EL (cell line): ENCODE measurements around the gene RTBDN.
"Not testable (repeated sequence)": the region's sequence is repeated elsewhere in the genome, so short reads cannot be mapped to it uniquely, and the experiment has no call there.

ENCODE experiments used
- DNase-seq: peaks from one replicate; pipeline ENCODE4 v3.0.0-alpha.2; 2016

Gene RTBDN

DNA sequence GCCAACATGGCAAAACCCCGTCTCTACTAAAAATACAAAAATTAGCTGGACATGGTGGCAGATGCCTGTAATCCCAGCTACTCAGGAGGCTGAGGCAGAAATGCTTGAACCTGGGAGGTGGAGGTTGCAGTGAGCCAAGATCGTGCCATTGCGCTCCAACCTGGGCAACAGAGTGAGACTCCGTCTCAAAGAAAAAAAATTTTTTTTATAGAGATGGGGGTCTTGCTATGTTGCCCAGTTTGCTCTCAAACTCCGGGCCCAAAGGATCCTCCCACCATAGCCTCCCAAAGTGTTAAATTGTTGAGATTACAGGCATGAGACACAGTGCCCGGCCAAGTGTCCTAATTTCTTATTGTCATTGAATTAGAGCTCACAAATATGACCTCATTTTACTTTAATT, 17.2 kb downstream of the RTBDN start:
- not testable (repeated sequence) for DNase-seq

DNA sequence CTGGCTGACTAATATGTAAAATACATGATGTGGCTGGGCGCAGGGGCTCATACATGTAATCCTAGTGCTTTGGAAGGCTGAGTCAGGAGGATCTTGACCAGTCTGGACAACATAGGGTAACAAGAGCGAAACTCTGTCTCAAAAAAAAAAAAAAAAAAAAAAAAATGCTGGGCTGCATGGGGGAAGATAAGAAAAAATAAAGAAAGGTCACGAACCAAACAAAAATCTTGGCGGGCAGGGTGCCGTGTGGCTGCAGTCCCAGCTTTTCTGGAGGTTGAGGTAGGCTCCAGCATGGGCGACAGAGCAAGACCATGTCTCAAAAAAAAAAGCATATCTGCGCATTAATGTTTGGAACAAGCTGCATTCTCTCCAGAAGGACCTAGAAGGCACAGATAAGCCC, 19.3 kb downstream of the RTBDN start:
- DNase-seq, result no peak

DNA sequence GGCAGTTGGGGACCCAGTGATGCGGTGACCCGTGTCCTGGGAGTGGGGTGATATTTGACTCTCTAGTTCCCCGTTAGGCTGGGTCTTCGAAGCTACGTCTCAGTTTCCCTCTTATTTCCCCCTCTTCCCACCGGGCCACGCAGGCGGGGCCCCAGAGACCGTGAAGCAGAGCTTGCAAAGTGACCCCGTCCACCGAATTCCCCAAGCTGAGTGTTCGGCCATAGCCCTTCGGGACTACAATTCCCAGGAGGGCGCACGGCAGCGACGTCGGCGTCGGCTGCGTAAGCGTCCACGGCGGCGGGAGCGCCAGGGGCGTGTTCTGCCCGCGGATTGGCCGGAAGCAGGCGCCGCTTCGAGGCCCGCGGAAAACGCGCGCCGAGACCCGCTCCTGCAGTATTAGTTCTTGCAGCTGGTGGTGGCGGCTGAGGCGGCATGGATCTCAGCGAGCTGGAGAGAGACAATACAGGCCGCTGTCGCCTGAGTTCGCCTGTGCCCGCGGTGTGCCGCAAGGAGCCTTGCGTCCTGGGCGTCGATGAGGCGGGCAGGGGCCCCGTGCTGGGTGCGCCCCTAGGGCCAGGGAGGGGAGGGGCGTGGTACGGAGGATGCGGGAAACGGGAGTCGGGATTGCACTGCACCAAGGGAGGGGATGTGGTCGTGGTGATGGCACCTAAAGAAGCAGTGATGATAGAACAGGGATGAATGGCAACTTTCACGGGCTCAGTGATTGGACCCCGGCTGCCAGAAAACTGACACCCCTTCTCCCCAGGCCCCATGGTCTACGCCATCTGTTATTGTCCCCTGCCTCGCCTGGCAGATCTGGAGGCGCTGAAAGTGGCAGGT, 27.9 kb downstream of the RTBDN start, which contains the start of gene RNASEH2A:
Gene RNASEH2A, plus strand, starts transcription at position 343 of the 840 bp plus-strand sequence. Its CDS starts 90 bp downstream, at position 433.
- peak; percentile 88 for DNase-seq

DNA sequence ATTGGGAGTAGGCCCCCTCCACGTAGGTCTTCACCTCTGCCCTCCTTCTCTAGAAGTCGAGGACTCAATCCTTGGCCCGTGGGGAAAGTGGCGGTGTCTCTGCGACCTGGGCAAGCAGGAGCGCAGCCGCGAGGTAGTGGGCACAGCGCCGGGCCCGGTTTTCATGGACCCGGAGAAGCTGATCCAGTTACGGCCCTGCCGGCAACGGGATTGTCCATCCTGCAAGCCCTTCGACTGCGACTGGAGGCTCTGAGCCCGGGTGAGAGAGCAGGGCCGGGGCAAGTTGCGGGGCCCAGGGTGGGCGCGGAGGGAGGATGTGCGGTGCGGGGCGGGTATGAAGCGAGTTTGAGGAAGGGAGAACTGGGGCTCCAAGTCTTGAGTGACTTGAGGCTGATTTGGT, 30.3 kb downstream of the RTBDN start:
- no peak for DNase-seq

DNA sequence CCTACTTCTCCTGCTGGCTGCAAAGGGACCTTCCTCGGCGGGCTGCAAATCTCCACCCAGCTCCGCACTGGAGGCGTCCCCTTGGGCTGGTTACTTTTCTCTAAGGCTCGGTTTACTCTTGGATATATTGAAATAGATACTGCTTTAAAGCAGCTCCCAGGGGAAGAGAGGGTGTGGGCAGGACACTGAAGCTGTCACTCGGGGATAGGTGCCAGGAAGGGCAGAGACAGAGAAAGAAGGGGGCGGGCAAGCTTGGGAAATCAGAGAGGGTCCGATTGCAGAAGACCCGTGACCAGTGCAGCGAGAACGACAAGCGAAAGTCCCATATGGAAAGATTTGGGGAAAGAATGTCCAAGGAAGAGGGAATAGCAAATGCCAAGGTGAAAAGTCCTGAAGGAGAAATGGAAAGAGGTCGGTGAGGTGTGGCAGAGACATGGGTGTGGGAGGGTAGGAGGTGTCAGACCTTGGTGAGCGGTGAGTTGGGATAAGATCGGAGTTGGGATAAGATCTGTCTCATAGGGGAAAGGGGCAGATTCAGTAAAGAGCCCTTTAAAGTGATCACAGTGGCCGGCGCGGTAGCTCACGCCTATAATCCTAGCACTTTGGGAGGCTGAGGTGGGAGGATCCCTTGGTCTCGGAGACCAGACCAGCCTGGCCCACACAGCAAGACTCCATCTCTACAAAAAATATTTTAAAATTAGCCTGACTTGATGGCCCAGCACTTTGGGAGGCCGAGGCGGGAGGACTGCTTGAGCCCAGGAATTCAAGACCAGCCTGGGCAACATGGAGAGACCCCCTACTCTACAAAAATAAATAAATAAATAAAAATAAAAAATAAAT, 31.9 kb downstream of the RTBDN start:
- no peak for DNase-seq

DNA sequence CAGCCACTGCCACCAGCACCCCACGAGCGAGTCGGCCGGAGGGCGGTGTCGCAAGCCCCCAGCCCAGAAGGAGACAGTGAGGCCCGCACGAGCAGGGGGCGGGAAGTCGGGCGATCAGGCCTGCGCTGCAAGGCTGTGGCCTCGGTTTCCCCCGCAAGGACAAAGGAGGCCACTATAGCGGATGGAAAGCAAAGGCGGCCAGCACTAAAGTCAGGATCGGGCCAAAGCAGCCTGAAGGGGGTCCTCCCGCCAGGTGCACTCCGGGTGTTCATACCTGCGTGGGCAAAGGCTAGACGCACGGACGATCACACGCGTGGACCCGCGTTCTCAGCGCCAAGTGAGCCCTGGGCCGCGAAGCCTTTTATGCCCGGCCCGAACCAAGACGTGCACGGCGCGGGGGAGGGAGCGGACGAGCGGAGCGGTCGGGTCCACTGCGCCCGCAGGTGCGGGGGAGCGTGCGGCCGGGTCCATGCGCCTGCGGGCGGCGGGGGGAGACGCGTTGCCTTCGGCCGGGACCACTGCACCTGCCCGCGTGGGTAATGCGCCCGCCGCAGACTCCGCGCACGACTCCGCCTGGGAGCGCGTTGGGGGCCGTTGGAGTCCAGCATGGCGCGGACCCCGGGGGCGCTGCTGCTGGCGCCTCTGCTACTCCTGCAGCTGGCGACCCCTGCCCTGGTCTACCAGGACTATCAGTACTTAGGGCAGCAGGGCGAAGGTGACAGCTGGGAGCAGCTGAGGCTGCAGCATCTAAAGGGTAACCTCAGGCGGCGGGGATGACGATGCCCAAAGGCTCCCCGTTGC, 32.7 kb downstream of the RTBDN start, which contains the start of the genes PRDX2 and THSD8:
Gene PRDX2, minus strand, starts transcription at position 335 of the 801 bp plus-strand sequence. CDS start 539 bp downstream, outside the sequence.
Gene THSD8, plus strand, starts transcription at position 604 of the 801 bp plus-strand sequence. Its CDS starts 3 bp downstream, at position 607.
- peak; percentile 69 for DNase-seq

DNA sequence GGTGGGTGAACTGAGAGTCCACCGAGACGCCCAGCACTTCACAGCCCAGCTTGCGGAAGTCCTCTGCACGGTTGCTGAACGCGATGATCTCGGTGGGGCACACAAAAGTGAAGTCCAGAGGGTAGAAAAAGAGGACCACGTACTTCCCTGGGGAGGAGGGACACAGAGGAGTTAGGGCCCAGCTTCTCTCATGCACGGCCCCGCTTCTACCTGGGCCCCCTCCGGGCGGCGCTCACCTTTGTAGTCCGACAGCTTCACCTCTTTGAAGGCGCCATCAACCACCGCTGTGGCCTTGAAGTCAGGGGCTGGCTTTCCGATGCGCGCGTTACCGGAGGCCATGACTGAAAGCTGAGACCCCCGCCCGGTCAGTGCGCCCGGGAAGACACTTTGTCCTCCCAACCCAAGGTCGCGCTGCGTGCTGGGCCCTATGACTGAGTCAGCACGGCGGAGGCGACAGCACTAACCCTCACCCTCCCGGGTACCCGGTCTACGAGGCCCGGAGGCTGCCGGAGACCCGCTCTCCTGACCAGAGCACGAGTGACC, 33.4 kb downstream of the RTBDN start:
- peak; percentile 14 for DNase-seq

DNA sequence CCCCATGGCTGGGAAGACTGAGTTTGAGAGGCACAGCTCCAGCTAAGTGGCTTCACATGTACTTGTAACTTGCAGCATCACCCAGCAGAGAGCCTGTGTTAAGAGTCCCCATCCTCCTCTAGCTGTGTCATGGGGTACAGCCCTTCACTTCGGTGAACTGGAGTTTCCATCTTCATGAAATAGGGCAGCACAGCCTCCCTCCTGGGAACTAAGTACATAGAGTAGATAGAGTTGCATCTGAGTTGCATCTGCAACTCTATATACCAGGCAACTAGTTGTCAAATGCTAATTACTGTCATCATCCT, 34.0 kb downstream of the RTBDN start:
- DNase-seq, result no peak

DNA sequence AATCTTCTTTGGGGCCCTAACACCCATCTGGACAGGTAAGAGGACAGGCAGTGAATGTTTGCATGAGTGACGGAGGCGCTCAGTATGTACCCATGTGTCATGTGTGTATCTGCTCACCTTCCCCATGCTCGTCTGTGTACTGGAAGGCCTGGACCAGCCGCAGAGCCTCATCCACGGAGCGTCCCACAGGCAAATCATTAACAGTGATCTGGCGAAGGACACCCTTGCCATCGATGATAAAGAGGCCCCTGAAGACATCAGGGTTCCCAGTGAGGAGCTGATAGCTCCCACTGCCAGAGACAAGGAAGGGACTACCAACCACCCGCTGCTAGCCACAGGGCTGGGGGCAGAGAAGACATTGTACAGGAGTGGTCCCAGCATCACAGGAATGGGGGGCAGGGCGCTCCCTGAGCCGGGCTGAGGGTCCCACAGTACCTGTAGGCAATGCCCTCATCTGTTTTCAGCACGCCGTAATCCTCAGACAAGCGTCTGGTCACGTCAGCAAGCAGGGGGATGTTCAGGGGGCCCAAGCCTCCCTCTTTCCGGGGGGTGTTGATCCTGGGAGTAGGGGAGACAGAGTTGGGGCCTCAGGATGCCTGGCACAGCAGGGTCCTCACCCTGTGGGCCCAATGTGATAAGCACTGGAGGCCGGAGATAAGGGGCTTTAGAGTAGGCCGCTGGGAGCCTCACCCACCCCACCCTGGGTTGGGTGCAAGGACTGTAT, 34.5 kb downstream of the RTBDN start:
- no peak for DNase-seq

DNA sequence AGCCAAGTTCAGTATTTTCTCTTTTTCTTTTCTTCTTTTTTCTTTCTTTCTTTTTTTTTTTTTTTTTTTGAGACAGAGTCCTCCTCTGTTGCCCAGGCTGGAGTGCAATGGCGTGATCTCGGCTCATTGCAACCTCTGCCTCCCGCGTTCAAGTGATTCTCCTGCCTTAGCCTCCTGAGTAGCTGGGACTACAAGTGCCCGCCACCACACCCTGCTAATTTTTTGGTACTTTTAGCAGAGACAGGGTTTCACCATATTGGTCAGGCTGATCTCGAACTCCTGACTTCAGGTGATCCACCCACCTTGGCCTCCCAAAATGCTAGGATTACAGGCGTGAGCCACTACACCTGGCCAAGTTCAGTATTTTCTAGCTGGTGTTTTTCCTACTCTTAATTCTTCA, 36.8 kb downstream of the RTBDN start:
- not testable (repeated sequence) for DNase-seq

DNA sequence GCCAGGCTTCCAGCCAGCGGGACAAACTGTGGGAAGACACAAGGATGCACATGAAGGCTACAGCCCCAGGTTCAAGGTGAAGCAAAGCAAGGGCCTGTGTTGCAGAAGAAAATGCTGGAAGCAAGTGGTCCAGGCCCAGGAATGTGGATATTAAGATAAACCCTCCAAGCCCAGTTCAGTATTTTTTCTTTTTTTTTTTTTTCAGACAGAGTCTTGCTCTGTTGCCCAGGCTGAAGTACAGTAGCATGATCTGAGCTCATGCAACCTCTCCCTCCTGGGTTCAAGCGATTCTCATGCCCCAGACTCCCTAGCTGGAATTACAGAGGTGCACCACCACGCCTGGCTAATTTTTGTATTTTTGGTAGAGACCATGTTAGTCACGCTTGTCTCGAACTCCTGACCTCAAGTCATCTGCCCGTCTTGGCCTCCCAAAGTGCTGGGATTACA, 37.2 kb downstream of the RTBDN start:
- no peak for DNase-seq

DNA sequence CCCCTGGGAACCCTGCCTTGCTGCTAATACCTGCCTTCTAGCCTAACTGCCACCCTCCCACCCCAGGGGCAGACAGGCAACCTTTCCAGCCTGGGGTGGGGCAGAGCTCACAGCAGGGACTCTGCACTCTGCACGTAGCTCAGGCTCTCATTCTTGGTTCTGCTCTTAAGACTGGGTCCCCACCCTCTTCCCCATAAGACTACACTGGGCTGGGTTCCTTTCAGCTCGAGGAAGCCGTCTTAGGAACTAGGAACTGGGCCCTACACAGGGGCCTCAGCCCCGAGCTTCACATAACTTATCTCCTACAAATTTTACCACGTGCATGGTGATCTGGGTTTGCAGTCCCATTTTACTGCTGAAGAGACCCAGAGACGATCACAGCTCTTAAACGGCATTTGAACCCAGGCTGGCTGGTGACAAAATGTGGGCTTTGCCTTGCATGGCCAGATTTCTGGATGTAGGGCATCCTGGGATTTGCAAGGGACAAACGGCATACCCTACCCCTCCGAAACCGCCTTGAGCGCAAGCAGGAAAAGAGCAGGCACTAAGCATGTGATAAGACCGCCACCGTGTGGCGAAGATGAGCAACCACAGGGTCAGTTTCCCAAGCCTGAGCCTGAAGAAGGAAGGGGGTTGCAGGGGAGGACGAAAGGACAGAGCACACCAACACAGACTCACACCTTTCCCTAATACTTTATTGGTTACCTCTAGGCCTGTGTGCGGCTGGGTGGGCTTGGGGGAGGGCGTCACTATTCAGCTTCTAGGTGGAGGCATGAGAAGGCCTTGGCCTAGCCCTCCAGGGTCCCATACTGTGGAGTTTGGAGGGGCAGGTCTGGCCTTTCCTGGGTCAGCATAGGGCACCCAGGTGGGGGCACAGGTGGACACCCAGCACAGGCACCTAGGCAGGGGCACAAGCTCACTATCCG, 38.0 kb downstream of the RTBDN start:
- peak; percentile 79 for DNase-seq

DNA sequence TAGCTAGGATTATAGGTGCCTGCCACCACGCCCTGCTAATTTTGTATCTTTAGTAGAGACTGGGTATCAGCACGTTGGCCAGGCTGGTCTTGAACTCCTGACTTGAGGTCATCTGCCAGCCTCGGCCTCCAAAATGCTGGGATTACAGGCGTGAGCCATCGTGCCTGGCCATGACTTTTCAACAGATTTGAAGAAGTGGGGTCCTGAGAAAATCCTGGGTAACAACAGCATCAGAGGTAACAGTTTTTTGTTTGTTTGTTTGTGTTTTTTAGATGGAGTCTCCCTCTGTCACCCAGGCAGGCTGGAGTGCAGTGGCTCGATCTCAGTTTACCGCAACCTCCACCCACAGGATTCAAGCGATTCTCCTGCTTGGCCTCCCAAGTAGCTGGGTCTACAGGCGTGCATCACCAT, 39.4 kb downstream of the RTBDN start:
- no peak for DNase-seq

DNA sequence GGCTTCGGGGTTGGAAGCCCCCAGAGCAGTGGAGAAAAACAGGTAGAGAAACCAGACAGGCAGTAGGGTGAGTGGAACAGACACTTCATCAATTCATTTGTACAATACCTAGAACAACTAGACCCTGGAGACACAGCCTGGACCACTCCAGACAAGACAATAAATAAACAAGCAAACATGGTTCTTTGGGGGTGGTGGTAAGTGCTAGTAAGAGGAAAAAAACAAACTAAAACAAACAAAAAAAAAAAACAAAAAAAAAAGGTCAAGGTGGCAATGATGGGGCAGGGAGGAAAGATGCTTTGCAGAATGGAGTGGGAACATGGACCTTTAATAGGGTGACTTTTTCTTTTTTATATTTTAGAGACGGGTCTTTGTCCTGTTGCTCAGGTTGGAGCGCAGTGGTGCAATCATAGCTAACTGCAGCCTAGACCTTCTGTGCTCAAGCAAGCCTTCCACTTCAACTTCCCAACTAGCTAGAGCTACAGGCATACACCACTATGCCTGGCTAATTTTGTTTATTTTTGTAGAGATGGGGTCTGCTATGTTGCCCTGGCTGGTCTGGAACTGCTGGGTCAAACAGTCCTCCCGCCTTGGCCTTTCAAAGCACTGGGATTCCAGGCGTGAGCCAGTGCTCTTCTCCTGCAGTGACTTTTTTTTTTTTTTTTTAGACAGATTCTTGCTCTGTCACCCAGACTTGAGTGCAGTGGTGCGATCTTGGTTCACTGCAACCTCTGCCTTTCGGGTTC, 40.0 kb downstream of the RTBDN start:
- peak; percentile 15 for DNase-seq

DNA sequence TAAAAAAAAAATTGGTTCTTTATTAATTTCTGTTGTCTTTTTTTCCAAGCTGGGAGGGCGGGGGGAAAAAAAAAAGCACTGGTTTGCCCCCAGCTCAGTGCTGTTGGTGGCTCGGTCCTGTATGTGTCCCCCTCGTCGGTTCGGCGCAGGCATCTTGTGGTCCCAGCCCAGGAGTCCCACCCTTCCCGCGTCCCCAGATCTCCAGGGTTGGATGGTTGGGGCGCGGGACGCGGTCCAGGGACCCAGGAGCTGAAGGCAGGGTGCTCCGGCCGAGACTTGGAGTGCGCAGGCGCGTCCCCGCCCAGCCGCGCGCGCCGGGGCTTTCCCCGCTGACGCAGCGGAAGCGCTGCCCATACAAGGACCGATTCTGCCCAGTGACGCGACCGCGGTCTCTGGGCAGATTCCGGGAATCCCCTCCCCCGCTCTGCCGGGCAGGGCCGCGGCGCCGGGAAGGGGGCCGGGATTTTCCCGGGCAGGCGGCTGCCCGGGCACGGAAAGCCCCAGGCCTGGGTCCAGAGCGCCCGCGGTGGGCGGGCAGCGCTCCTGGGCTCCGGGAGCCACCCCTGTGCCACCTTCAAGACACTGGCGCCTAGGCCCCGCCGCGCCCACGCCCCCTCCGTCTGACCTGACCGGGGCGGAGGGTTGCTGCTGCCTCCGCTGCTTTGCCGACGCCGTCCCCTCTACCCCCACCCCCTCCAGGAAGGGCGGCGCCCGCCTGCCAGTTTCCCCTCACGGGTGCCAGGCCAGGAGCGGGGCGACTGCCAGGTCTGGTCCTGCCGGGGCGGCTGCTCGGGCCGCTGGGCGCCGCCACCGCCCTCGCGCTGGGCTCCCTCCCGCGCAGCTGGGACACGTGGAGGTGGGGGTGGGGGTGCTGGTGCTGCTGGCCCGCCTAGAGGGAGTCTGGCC, 40.8 kb downstream of the RTBDN start:
- DNase-seq, result peak; percentile 94

DNA sequence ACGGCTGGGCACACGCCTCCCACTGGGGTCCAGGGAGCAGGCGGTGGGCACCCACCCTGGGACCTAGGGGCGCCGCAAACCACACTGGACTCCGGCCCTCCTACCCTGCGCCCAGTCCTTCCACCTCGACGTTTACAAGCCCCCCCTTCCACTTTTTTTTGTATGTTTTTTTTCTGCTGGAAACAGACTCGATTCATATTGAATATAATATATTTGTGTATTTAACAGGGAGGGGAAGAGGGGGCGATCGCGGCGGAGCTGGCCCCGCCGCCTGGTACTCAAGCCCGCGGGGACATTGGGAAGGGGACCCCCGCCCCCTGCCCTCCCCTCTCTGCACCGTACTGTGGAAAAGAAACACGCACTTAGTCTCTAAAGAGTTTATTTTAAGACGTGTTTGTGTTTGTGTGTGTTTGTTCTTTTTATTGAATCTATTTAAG, 41.5 kb downstream of the RTBDN start:
- no peak for DNase-seq

DNA sequence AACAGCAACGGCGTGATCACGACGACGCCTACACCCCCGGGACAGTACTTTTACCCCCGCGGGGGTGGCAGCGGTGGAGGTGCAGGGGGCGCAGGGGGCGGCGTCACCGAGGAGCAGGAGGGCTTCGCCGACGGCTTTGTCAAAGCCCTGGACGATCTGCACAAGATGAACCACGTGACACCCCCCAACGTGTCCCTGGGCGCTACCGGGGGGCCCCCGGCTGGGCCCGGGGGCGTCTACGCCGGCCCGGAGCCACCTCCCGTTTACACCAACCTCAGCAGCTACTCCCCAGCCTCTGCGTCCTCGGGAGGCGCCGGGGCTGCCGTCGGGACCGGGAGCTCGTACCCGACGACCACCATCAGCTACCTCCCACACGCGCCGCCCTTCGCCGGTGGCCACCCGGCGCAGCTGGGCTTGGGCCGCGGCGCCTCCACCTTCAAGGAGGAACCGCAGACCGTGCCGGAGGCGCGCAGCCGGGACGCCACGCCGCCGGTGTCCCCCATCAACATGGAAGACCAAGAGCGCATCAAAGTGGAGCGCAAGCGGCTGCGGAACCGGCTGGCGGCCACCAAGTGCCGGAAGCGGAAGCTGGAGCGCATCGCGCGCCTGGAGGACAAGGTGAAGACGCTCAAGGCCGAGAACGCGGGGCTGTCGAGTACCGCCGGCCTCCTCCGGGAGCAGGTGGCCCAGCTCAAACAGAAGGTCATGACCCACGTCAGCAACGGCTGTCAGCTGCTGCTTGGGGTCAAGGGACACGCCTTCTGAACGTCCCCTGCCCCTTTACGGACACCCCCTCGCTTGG, 42.1 kb downstream of the RTBDN start:
- peak; percentile 68 for DNase-seq
